HG03060 (cell line): Measurements from ENCODE around the gene OR52H1.
A peak's percentile ranks its signal among the peaks of the same experiment; 100 is the strongest.
"Not testable (repeated sequence)": the region's sequence is repeated elsewhere in the genome, so short reads cannot be mapped to it uniquely, and the experiment has no call there.

Experiments
- ATAC-seq: cut with Tn5 transposase; IDR thresholded peaks from one replicate; pipeline ENCODE4 v1.9.1; 2021; ENCODE audit warnings: low read depth, moderate number of reproducible peaks; ENCODE audit not compliant: unreplicated experiment

Gene OR52H1

DNA sequence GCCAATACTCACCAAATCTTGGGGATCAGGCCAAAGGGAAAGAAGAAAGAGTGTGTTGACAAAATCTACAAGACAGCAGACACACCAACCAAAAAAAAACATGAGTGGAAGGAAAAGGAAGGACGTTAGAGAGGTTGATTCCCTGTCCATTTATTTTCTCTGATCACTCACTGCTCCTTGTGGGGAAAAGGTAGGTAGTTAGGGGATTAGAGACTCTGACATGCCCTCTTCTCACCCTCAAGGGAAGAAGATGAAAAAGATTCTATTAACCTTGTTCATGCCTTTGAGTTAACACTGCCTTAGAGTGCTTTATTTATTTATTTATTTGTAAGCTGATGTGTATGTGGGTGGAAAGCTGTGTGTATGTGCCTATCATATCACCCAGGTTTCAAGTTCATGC lies at the start of gene OR52H1:
OR52H1 (minus strand) TSS at position 101 of the 400 bp plus-strand sequence. CDS start 3,035 bp downstream, outside the sequence.
- ATAC-seq = no peak

- ATAC-seq = no peak
Measured at GRCh38 chr11:5597953-5598352, 49.6 kb upstream of the OR52H1 start.

GRCh38 chr11:5596607-5597201 lies 48.4 kb upstream of the OR52H1 start, which contains the start of gene TRIM6:
TRIM6 (plus strand) TSS chr11:5596637; CDS start chr11:5596898, 261 bp downstream.
- no peak for ATAC-seq

DNA sequence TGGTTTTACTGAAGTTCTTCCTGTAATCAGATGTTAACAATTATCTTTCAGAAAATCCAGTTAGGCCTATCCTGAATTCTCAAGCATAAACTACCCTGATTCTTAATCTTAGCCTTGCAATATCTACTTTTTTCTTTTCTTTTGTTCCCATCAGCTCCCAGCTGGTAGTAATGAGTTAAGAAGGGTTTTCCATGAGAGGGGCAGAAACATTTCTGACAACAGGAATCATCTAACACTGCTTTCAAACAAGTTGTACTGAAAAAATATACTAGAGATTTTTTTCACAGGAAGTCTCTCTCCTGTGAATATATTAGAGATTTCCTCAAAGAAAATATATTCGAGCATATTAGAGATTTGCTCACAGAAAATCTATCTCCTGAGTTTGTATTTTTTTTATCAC lies 44.8 kb upstream of the OR52H1 start:
- no peak for ATAC-seq

DNA sequence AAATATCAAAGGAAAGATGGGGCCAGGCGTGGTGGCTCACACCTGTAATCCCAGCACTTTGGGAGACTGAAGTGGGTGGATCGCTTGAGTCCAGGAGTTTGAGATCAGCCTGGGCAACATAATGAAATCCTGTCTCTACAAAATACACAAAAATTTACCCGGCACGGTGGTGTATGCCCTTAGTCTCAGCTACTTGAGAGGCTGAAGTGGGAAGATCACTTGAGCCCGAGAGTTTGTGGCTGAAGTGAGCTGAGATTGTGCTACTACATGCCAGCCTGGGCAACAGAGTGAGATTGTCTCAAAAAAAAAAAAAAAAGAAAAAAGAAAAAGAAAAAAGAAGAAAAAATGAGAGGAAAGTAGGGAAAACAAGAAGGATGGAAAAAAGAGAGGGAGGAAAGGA lies 44.3 kb upstream of the OR52H1 start:
- no peak for ATAC-seq

- no peak for ATAC-seq
Measured at GRCh38 chr11:5591613-5592012, 43.3 kb upstream of the OR52H1 start.

DNA sequence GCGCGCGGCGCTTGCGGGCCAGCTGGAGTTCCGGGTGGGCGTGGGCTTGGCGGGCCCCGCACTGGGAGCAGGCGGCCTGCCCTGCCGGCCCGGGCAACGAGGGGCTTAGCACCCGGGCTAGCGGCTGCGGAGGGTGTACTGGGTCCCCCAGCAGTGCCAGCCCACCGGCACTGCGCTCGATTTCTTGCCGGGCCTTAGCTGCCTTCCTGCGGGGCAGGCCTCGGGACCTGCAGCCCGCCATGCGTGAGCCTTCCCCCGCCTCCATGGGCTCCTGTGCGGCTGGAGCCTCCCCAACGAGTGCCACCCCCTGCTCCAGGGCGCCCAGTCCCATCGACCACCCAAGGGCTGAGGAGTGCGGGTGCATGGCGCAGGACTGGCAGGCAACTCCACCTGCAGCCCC lies 41.6 kb upstream of the OR52H1 start:
- not testable (repeated sequence) for ATAC-seq

GRCh38 chr11:5584458-5584857 lies 36.1 kb upstream of the OR52H1 start:
- not testable (repeated sequence) for ATAC-seq

- ATAC-seq = no peak
Measured at GRCh38 chr11:5581014-5581413, 32.7 kb upstream of the OR52H1 start.

DNA sequence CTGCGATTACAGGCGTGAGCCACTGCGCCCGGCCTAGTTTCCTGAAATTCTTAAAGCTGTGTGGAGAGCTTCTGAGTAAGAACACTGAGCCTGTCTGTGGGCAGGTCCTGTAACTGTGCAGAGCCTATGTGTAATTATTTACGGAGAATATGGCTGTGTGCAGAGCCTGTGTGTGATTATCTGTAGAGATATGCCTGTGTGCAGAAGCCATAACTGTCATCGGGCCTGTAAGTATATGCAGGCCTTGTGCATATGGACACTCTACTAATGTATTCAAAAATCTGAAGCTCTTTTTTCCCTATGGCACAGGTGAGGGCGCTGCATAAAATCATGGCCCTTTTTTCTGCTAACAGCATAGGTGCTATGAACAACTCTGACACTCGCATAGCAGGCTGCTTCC lies 32.2 kb upstream of the OR52H1 start, which contains the start of gene OR52B6:
OR52B6 (plus strand) TSS at position 301 of the 400 bp plus-strand sequence; CDS start at position 301, 0 bp downstream.
- ATAC-seq = no peak

DNA sequence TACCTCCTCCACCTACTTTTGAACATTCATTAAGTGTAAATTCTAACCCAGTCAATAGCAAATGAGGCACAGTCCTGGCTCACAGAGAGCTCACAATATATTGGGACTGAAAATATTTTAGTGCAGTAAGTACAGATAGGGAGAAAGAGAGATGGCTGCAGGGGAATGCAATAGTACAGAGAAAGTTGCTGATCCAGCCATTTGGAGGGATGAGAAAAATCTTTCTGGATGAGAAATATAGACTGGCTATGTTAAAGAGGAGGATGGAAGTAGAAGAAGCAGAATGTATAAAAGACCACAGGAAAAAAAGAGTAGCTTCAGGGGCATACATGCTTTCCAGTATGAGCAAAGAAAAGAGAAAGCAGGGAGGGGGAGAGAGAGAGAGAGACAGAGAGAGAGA lies 28.8 kb upstream of the OR52H1 start:
- no peak for ATAC-seq

- ATAC-seq = no peak
Measured at GRCh38 chr11:5575152-5575551, 26.8 kb upstream of the OR52H1 start.

GRCh38 chr11:5574654-5575053 lies 26.3 kb upstream of the OR52H1 start:
- no peak for ATAC-seq

DNA sequence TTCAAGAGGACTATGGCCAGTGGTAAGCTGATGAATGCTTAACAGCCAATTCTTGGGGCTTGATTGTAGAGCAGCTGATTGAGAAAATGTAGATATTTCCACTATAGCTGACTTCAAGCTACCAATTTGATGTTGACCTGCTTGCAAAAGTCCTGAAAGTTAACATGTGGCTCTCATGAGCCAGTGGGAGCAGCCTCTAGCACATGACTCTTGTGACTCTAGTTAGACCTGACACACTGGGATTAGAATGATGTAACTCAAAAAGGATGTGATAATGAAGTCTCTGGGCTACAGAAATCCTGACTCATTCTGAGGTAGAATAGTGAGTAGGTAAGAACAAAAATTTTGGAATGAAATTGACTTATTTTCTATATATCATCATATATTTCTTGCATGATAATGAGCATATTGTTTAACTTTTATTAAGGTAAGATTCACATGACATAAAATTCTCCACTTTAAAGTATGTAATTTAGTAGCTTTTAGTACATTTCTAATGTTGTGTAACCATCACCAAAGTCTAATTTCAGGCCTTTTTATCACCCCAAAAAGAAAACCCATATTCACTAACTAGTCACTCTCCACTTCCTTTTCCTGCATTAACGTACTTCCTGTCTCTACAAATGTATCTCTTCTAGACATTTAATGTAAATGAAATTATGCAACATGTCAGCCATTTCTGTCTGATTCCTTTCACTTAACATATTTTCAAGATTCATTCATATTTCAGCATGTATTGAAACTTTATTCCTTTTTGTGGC lies 16.1 kb upstream of the OR52H1 start:
- no peak for ATAC-seq

DNA sequence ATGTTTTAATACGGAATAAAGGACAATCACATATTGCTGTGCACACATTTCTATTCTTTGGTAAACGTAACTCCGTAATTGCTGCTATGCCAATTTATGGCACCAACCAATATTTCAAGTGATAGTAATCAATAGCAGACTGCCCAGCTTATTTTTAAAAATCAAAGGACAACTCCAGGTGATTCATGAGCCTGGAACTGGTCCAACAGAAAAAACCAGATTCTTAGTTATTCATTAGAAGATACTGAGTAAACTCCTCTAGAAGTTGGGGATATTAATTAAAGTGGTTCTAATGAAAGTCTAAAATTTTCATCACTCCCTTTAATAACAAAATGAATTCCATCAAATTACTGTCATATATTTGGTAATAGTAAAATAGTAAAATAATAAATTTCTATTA lies 9.4 kb upstream of the OR52H1 start:
- ATAC-seq = no peak

DNA sequence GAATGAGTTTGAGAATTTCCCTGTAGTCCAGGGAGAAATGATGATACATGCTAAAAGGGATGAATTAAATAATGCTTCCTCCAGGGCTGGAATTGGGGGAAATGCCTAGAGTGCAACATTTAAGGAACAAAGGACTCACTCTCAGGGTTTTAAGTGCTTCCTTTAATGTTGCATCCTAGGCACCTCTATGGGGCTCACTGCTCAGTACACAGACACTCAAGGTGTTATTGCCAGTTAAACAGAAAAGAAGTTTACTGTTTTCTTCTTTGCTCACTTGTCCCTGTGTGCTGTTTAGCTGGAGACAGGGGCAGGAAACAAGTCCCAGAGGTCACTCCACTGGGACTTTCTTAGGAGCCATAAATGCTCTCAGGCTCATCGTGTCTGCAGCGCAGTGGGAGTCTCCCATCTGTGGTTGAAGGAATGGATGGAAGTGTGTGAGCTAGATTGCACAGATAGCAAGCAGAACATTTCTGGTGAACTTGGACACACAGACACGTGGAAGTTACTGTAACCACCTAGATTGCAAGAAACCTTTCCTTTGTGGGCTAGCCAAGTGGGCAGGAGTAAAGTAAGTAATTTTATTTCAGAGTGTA lies 8.4 kb upstream of the OR52H1 start:
- ATAC-seq = no peak

DNA sequence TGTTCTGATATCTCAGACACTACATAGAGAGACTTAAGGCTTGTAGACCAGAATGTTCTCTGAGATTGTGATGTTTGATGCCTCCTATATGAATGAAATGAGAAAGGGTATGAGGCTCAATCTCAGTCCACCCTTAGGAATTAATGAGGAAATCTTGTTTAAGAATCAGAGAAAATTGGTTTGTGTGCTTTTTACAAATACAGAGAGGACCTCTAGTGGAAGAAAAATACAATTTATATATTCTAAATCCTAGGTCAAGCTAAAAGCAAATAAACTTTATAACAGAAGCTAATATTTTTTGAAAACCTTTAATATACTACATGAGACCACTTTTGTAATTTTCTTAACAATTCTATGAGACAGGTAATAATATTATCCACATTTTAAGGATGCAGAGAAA lies 5.0 kb upstream of the OR52H1 start:
- no peak for ATAC-seq

GRCh38 chr11:5550440-5551095 lies 2.2 kb upstream of the OR52H1 start:
- peak; percentile 87 for ATAC-seq

- no peak for ATAC-seq
Measured at GRCh38 chr11:5547982-5548381, 358 bp downstream of the OR52H1 start.

GRCh38 chr11:5546457-5546856 lies 1.9 kb downstream of the OR52H1 start:
- ATAC-seq = no peak

GRCh38 chr11:5541427-5541826 lies 6.9 kb downstream of the OR52H1 start:
- no peak for ATAC-seq
